Measurements from ENCODE around the gene S1PR4.

S1PR4 gene

GRCh38 chr19:3185461-3186159 is 7.0 kb downstream of the S1PR4 start, which contains the start of gene NCLN:
NCLN (plus strand) TSS chr19:3185930; CDS start chr19:3186031, 101 bp downstream.
- no peaks in the 10 kb centered on the region for H3K36me3 ChIP-seq (replicated peaks; ENCODE audit: insufficient read depth, low read length)
- H3K79me2 ChIP-seq (ENCODE audit: low read length) = peaks cover 48% of the 10 kb centered on the region
- no peaks in the 10 kb centered on the region for H3K9me2 ChIP-seq (replicated peaks; ENCODE audit: insufficient read depth, low read length)
- peak; percentile 96 for DNase-seq
- peaks cover 9% of the 10 kb centered on the region for H3K4me1 ChIP-seq (ENCODE audit: low read length)
- H3K9me3 ChIP-seq (replicated peaks; ENCODE audit: insufficient read depth, low read length) = no peaks in the 10 kb centered on the region
- TF ChIP-seq CTCF (IDR thresholded peaks at IDR 0.05; ENCODE audit: low read length) (no peak), EZH2phosphoT487 (IDR thresholded peaks at IDR 0.05; ENCODE audit: low read length) (no peak)
- peak within 1 kb of the TSS; percentile 35; the same call in 1 of the 2 replicates for H3K27ac ChIP-seq (ENCODE audit: low read length)
- H3F3A ChIP-seq (ENCODE audit: insufficient read depth, low read length) = no peaks in the 10 kb centered on the region
- peaks cover 13% of the 10 kb centered on the region for H3K27me3 ChIP-seq (replicated peaks; ENCODE audit: insufficient read depth, low read length)
- peak within 1 kb of the TSS; percentile 90 for H3K9ac ChIP-seq (ENCODE audit: low read length)
- peaks cover under 1% of the 10 kb centered on the region; the same call in 1 of the 2 replicates for H4K20me1 ChIP-seq (ENCODE audit: insufficient read depth, low read length)
- peak within 1 kb of the TSS; percentile 96 for H2AFZ ChIP-seq (ENCODE audit: low read length)
- peak within 1 kb of the TSS; percentile 83 for H3K4me2 ChIP-seq (ENCODE audit: low read depth, low read length)
- H3K4me3 ChIP-seq (ENCODE audit: low read length) = peak within 1 kb of the TSS; percentile 97

GRCh38 chr19:3186160-3186688 is 7.7 kb downstream of the S1PR4 start:
- Histone ChIP-seq H3K4me3 (ENCODE audit: low read length) (peak overlapping the region; percentile 97), H4K20me1 (ENCODE audit: insufficient read depth, low read length) (peaks cover 6% of the 10 kb centered on the region; the same call in 1 of the 2 replicates), H3K36me3 (replicated peaks; ENCODE audit: insufficient read depth, low read length) (no peaks in the 10 kb centered on the region), H3K4me1 (ENCODE audit: low read length) (peaks cover 9% of the 10 kb centered on the region), H3K27me3 (replicated peaks; ENCODE audit: insufficient read depth, low read length) (peaks cover 7% of the 10 kb centered on the region), H2AFZ (ENCODE audit: low read length) (peak overlapping the region; percentile 82), H3F3A (ENCODE audit: insufficient read depth, low read length) (no peaks in the 10 kb centered on the region), H3K4me2 (ENCODE audit: low read depth, low read length) (peak overlapping the region; percentile 76), H3K9me3 (replicated peaks; ENCODE audit: insufficient read depth, low read length) (no peaks in the 10 kb centered on the region), H3K79me2 (ENCODE audit: low read length) (peaks cover 54% of the 10 kb centered on the region), H3K9me2 (replicated peaks; ENCODE audit: insufficient read depth, low read length) (no peaks in the 10 kb centered on the region), H3K27ac (ENCODE audit: low read length) (no peak overlapping the region), H3K9ac (ENCODE audit: low read length) (peak overlapping the region; percentile 90)
- TF ChIP-seq CTCF (IDR thresholded peaks at IDR 0.05; ENCODE audit: low read length) = no peak
- TF ChIP-seq EZH2phosphoT487 (IDR thresholded peaks at IDR 0.05; ENCODE audit: low read length) = no peak
- TF ChIP-seq EZH2 (optimal IDR thresholded peaks at IDR 0.05; ENCODE audit: low read depth, low read length) = no peak
- no peak for DNase-seq

DNA sequence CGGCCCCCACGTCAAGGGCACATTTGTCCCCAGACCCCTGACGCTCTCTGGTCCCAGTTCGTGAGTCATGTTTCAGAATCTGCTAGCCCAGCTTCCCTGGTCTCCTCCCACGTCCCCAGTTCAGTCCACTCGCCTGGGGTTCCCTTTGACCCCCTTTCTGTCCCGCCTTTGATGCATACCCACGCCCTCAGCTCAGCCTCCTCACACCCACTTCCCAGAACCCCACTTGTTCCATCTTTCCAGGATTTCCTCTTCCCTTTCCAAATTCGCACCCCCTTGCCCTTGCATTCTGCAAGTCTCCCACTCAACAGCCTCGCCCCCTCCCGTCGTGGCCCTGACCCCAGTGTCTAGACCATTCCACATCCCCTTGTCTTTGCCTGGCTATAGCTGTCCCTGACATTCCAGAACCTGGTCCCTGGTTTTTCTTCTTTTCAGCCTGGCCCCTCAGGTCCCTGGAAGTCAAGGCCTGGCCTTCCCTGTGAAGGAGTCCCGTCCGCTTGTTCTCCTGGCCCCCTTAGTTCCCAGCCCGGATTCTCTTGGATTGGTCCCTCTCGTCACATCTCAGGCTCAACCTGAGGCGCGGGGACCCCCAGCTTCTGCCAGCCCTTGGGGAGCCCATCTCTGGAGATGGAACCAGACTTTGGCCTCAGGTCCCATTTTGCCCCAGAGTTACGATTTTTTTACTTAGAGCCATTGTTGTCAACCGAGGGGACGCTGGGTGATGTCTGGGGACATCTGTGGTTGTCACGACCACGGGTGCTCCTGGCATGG is 8.5 kb downstream of the S1PR4 start:
- H2AFZ ChIP-seq (ENCODE audit: low read length) = no peak overlapping the region
- peak overlapping the region; percentile 97 for H3K4me3 ChIP-seq (ENCODE audit: low read length)
- peaks cover 7% of the 10 kb centered on the region; the same call in 1 of the 2 replicates for H4K20me1 ChIP-seq (ENCODE audit: insufficient read depth, low read length)
- H3K9me3 ChIP-seq (replicated peaks; ENCODE audit: insufficient read depth, low read length) = no peaks in the 10 kb centered on the region
- peaks cover under 1% of the 10 kb centered on the region; the same call in 1 of the 2 replicates for H3K27me3 ChIP-seq (replicated peaks; ENCODE audit: insufficient read depth, low read length)
- no peaks in the 10 kb centered on the region for H3K36me3 ChIP-seq (replicated peaks; ENCODE audit: insufficient read depth, low read length)
- peaks cover 63% of the 10 kb centered on the region for H3K79me2 ChIP-seq (ENCODE audit: low read length)
- TF ChIP-seq EZH2phosphoT487 (IDR thresholded peaks at IDR 0.05; ENCODE audit: low read length) = no peak
- no peak for TF ChIP-seq EZH2 (optimal IDR thresholded peaks at IDR 0.05; ENCODE audit: low read depth, low read length)
- TF ChIP-seq CTCF (IDR thresholded peaks at IDR 0.05; ENCODE audit: low read length) = no peak
- peak overlapping the region; percentile 90 for H3K9ac ChIP-seq (ENCODE audit: low read length)
- peak overlapping the region; percentile 76 for H3K4me2 ChIP-seq (ENCODE audit: low read depth, low read length)
- no peaks in the 10 kb centered on the region for H3K9me2 ChIP-seq (replicated peaks; ENCODE audit: insufficient read depth, low read length)
- no peaks in the 10 kb centered on the region for H3F3A ChIP-seq (ENCODE audit: insufficient read depth, low read length)
- no peak for DNase-seq
- no peak overlapping the region for H3K27ac ChIP-seq (ENCODE audit: low read length)
- H3K4me1 ChIP-seq (ENCODE audit: low read length) = peaks cover 9% of the 10 kb centered on the region
